NCI-H2029 treated with DMSO at 0.1 percent for 48 hours (cell line): ENCODE measurements around the gene IPCEF1.
"Not testable (repeated sequence)": the region's sequence is repeated elsewhere in the genome, so short reads cannot be mapped to it uniquely, and the experiment has no call there.

Source experiments
- DNase-seq: peaks from one replicate; lab custom pipeline; 2025; lab: John Stamatoyannopoulos, UW

The IPCEF1 gene

GRCh38 chr6:154331750-154332149 is 24.9 kb downstream of the IPCEF1 start:
- DNase-seq = no peak

- no peak for DNase-seq
Observed at GRCh38 chr6:154329350-154330170, 27.0 kb downstream of the IPCEF1 start.

- not testable (repeated sequence) for DNase-seq
Observed at GRCh38 chr6:154327313-154327712, 29.3 kb downstream of the IPCEF1 start.

- no peak for DNase-seq
Observed at GRCh38 chr6:154325142-154325541, 31.5 kb downstream of the IPCEF1 start.

- no peak for DNase-seq
Observed at GRCh38 chr6:154320181-154320580, 36.4 kb downstream of the IPCEF1 start.

- DNase-seq = no peak
Observed at GRCh38 chr6:154319231-154319858, 37.3 kb downstream of the IPCEF1 start.

GRCh38 chr6:154318721-154319120 is 37.9 kb downstream of the IPCEF1 start:
- DNase-seq = no peak

GRCh38 chr6:154316131-154316530 is 40.5 kb downstream of the IPCEF1 start:
- DNase-seq = no peak

- DNase-seq = no peak
Observed at GRCh38 chr6:154314084-154314483, 42.5 kb downstream of the IPCEF1 start.

- no peak for DNase-seq
Observed at GRCh38 chr6:154308986-154309385, 47.6 kb downstream of the IPCEF1 start.

- DNase-seq = no peak
Observed at GRCh38 chr6:154307696-154308425, 48.7 kb downstream of the IPCEF1 start.

- not testable (repeated sequence) for DNase-seq
Observed at GRCh38 chr6:154307147-154307546, 49.5 kb downstream of the IPCEF1 start.

GRCh38 chr6:154306696-154307095 is 49.9 kb downstream of the IPCEF1 start:
- DNase-seq = no peak

- DNase-seq = no peak
Observed at GRCh38 chr6:154304191-154304590, 52.4 kb downstream of the IPCEF1 start.

- not testable (repeated sequence) for DNase-seq
Observed at GRCh38 chr6:154303642-154304041, 53.0 kb downstream of the IPCEF1 start.

- DNase-seq = no peak
Observed at GRCh38 chr6:154301839-154302752, 54.5 kb downstream of the IPCEF1 start.

GRCh38 chr6:154301086-154301625 is 55.4 kb downstream of the IPCEF1 start:
- DNase-seq = no peak

- DNase-seq = no peak
Observed at GRCh38 chr6:154298297-154298696, 58.3 kb downstream of the IPCEF1 start.

GRCh38 chr6:154297721-154298120 is 58.9 kb downstream of the IPCEF1 start:
- DNase-seq = no peak

GRCh38 chr6:154297210-154297609 is 59.4 kb downstream of the IPCEF1 start:
- no peak for DNase-seq

- DNase-seq = no peak
Observed at GRCh38 chr6:154295733-154296132, 60.9 kb downstream of the IPCEF1 start.
